Measurements from ENCODE around the gene CIRBP. TPM values are rescaled to one million over a fixed set of nuclear protein-coding genes. Genes with fewer than 3 reads are reported as not detected.

Gene CIRBP
- total and polyA plus RNA-seq, 2 of the 13 experiments (the other 11 are each of a cell fraction or from before 2014, with no cell fraction given): 133 to 140 TPM

- TF ChIP-seq, protein P1, sequence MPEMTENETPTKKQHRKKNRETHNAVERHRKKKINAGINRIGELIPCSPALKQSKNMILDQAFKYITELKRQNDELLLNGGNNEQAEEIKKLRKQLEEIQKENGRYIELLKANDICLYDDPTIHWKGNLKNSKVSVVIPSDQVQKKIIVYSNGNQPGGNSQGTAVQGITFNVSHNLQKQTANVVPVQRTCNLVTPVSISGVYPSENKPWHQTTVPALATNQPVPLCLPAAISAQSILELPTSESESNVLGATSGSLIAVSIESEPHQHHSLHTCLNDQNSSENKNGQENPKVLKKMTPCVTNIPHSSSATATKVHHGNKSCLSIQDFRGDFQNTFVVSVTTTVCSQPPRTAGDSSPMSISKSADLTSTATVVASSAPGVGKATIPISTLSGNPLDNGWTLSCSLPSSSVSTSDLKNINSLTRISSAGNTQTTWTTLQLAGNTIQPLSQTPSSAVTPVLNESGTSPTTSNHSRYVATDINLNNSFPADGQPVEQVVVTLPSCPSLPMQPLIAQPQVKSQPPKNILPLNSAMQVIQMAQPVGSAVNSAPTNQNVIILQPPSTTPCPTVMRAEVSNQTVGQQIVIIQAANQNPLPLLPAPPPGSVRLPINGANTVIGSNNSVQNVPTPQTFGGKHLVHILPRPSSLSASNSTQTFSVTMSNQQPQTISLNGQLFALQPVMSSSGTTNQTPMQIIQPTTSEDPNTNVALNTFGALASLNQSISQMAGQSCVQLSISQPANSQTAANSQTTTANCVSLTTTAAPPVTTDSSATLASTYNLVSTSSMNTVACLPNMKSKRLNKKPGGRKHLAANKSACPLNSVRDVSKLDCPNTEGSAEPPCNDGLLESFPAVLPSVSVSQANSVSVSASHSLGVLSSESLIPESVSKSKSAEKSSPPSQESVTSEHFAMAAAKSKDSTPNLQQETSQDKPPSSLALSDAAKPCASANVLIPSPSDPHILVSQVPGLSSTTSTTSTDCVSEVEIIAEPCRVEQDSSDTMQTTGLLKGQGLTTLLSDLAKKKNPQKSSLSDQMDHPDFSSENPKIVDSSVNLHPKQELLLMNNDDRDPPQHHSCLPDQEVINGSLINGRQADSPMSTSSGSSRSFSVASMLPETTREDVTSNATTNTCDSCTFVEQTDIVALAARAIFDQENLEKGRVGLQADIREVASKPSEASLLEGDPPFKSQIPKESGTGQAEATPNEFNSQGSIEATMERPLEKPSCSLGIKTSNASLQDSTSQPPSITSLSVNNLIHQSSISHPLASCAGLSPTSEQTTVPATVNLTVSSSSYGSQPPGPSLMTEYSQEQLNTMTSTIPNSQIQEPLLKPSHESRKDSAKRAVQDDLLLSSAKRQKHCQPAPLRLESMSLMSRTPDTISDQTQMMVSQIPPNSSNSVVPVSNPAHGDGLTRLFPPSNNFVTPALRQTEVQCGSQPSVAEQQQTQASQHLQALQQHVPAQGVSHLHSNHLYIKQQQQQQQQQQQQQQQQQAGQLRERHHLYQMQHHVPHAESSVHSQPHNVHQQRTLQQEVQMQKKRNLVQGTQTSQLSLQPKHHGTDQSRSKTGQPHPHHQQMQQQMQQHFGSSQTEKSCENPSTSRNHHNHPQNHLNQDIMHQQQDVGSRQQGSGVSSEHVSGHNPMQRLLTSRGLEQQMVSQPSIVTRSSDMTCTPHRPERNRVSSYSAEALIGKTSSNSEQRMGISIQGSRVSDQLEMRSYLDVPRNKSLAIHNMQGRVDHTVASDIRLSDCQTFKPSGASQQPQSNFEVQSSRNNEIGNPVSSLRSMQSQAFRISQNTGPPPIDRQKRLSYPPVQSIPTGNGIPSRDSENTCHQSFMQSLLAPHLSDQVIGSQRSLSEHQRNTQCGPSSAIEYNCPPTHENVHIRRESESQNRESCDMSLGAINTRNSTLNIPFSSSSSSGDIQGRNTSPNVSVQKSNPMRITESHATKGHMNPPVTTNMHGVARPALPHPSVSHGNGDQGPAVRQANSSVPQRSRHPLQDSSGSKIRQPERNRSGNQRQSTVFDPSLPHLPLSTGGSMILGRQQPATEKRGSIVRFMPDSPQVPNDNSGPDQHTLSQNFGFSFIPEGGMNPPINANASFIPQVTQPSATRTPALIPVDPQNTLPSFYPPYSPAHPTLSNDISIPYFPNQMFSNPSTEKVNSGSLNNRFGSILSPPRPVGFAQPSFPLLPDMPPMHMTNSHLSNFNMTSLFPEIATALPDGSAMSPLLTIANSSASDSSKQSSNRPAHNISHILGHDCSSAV (CRISPR knock-in tag; IDR thresholded peaks at IDR 0.05; ENCODE audit: borderline replicate concordance): no peak
- TF ChIP-seq, protein P2, sequence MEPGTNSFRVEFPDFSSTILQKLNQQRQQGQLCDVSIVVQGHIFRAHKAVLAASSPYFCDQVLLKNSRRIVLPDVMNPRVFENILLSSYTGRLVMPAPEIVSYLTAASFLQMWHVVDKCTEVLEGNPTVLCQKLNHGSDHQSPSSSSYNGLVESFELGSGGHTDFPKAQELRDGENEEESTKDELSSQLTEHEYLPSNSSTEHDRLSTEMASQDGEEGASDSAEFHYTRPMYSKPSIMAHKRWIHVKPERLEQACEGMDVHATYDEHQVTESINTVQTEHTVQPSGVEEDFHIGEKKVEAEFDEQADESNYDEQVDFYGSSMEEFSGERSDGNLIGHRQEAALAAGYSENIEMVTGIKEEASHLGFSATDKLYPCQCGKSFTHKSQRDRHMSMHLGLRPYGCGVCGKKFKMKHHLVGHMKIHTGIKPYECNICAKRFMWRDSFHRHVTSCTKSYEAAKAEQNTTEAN (CRISPR knock-in tag; conservative IDR thresholded peaks at IDR 0.05): no peak
- TF ChIP-seq ELF1 (CRISPR knock-in tag; IDR thresholded peaks at IDR 0.05) (no peak), ARID2 (CRISPR knock-in tag; IDR thresholded peaks at IDR 0.05; ENCODE audit: borderline replicate concordance) (no peak), SNRNP70 (IDR thresholded peaks at IDR 0.05; ENCODE audit: low read depth, low read length) (no peak), RAD21 (CRISPR knock-in tag; IDR thresholded peaks at IDR 0.05) (no peak), MXI1 (IDR thresholded peaks at IDR 0.05; ENCODE audit: borderline replicate concordance, low read depth, low read length) (peak; percentile 31; the same call in 1 of the 3 replicates), KDM6A (CRISPR knock-in tag; IDR thresholded peaks at IDR 0.05; ENCODE audit: low read depth) (0 out of 2 replicates have a peak, but pooled peaks have one; percentile 7), ZFX (CRISPR knock-in tag; IDR thresholded peaks at IDR 0.05; ENCODE audit: low read depth) (peak; percentile 61), ZNF790 (CRISPR knock-in tag; IDR thresholded peaks at IDR 0.05; ENCODE audit: borderline replicate concordance) (0 out of 2 replicates have a peak, but pooled peaks have one; percentile 30), ZNF781 (CRISPR knock-in tag; IDR thresholded peaks at IDR 0.05; ENCODE audit: borderline replicate concordance, not compliant biosample characterization) (no peak), IKZF4 (CRISPR knock-in tag; IDR thresholded peaks at IDR 0.05; ENCODE audit: borderline replicate concordance, low read depth, not compliant biosample characterization) (peak; percentile 34), NFRKB (IDR thresholded peaks at IDR 0.05) (no peak)
- TF ChIP-seq, protein P3, sequence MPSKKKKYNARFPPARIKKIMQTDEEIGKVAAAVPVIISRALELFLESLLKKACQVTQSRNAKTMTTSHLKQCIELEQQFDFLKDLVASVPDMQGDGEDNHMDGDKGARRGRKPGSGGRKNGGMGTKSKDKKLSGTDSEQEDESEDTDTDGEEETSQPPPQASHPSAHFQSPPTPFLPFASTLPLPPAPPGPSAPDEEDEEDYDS (CRISPR knock-in tag; IDR thresholded peaks at IDR 0.05): 0 out of 2 replicates have a peak, but pooled peaks have one; percentile 17
- TF ChIP-seq, protein P4, sequence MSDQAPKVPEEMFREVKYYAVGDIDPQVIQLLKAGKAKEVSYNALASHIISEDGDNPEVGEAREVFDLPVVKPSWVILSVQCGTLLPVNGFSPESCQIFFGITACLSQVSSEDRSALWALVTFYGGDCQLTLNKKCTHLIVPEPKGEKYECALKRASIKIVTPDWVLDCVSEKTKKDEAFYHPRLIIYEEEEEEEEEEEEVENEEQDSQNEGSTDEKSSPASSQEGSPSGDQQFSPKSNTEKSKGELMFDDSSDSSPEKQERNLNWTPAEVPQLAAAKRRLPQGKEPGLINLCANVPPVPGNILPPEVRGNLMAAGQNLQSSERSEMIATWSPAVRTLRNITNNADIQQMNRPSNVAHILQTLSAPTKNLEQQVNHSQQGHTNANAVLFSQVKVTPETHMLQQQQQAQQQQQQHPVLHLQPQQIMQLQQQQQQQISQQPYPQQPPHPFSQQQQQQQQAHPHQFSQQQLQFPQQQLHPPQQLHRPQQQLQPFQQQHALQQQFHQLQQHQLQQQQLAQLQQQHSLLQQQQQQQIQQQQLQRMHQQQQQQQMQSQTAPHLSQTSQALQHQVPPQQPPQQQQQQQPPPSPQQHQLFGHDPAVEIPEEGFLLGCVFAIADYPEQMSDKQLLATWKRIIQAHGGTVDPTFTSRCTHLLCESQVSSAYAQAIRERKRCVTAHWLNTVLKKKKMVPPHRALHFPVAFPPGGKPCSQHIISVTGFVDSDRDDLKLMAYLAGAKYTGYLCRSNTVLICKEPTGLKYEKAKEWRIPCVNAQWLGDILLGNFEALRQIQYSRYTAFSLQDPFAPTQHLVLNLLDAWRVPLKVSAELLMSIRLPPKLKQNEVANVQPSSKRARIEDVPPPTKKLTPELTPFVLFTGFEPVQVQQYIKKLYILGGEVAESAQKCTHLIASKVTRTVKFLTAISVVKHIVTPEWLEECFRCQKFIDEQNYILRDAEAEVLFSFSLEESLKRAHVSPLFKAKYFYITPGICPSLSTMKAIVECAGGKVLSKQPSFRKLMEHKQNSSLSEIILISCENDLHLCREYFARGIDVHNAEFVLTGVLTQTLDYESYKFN (CRISPR knock-in tag; conservative IDR thresholded peaks at IDR 0.05): no peak
Measured at GRCh38 chr19:1261798-1262622, 7.1 kb upstream of the CIRBP start (continued).

Data from HepG2 (cell line).